Measurements from ENCODE around the gene APBA1. TPM values are rescaled to one million over a fixed set of nuclear protein-coding genes. Genes with fewer than 3 reads are reported as not detected.

Gene APBA1
- polyA plus RNA-seq, 3 donors: 1.6 TPM; not detected in 2

- WGBS (ENCODE audit: insufficient coverage): 80% methylated on average over 1 of the region's 5 CpGs
- Mint-ChIP-seq H3K4me1 (no peaks in the 10 kb centered on the region), H3K27me3 (ENCODE audit: low read depth in 3 of 3) (no peaks in the 10 kb centered on the region), H3K36me3 (no peaks in the 10 kb centered on the region), H3K27ac (no peak overlapping the region), H3K9me3 (peaks cover 0 to 2% (median 0%) of the 10 kb centered on the region in 7 donors), H3K4me3 (no peak overlapping the region)
- TF ChIP-seq CTCF (IDR thresholded peaks at IDR 0.05): no peak
- H4K20me1 ChIP-seq (ENCODE audit: insufficient read depth, low read length): no peaks in the 10 kb centered on the region
- no peak overlapping the region for H3K9ac ChIP-seq (ENCODE audit: insufficient read depth, low read length, poor library complexity, severe bottlenecking)
- H3K9me3 ChIP-seq (replicated peaks in 1 of 2; ENCODE audit: control insufficient read depth in 1 of 2, insufficient read depth in 1 of 2, low read length in 2 of 2): no peaks in the 10 kb centered on the region
- H2AFZ ChIP-seq (ENCODE audit: insufficient read depth, low read depth, low read length, poor library complexity, severe bottlenecking): no peak overlapping the region
- DNase-seq: no peak
- H3K36me3 ChIP-seq (replicated peaks in 1 of 2; ENCODE audit: control insufficient read depth in 1 of 2, insufficient read depth in 2 of 2, low read length in 2 of 2): no peaks in the 10 kb centered on the region
- no peaks in the 10 kb centered on the region for H3K4me1 ChIP-seq (ENCODE audit: control insufficient read depth in 1 of 2, insufficient read depth in 2 of 2, low read length in 2 of 2)
- intact Hi-C loops (cut with micrococcal nuclease): no loop called here
- no peak overlapping the region for H3K27ac ChIP-seq (ENCODE audit: low read depth in 1 of 2, low read length in 2 of 2)
- no peak overlapping the region for H3K4me3 ChIP-seq (replicated peaks in 1 of 3; ENCODE audit: low read depth in 2 of 3, low read length in 3 of 3)
- H3K79me2 ChIP-seq (ENCODE audit: insufficient read depth, low read length): no peaks in the 10 kb centered on the region
- no peak overlapping the region for H3K4me2 ChIP-seq (replicated peaks; ENCODE audit: extremely low read depth, low read length, poor library complexity, severe bottlenecking)
- no peaks in the 10 kb centered on the region for H3K27me3 ChIP-seq (ENCODE audit: control insufficient read depth in 2 of 2, insufficient read depth in 2 of 2, low read length in 2 of 2)
Measured at GRCh38 chr9:69603656-69604055, 68.5 kb downstream of the APBA1 start.

GRCh38 chr9:69602773-69603172 is 69.4 kb downstream of the APBA1 start:
- no peak for TF ChIP-seq CTCF (IDR thresholded peaks at IDR 0.05)

More at GRCh38 chr9:69602773-69603172, 69.4 kb downstream of the APBA1 start:
- H4K20me1 ChIP-seq (ENCODE audit: insufficient read depth, low read length): no peaks in the 10 kb centered on the region
- no peaks in the 10 kb centered on the region for H3K79me2 ChIP-seq (ENCODE audit: insufficient read depth, low read length)
- H3K9me3 Mint-ChIP-seq: peaks cover 0 to 2% (median 0%) of the 10 kb centered on the region in 7 donors
- H3K4me3 Mint-ChIP-seq: no peak overlapping the region
- no peak overlapping the region for H2AFZ ChIP-seq (ENCODE audit: insufficient read depth, low read depth, low read length, poor library complexity, severe bottlenecking)
- no peaks in the 10 kb centered on the region for H3K36me3 Mint-ChIP-seq
- H3K27me3 ChIP-seq (ENCODE audit: control insufficient read depth in 2 of 2, insufficient read depth in 2 of 2, low read length in 2 of 2): no peaks in the 10 kb centered on the region
- no peak for DNase-seq
- H3K27me3 Mint-ChIP-seq (ENCODE audit: low read depth in 3 of 3): no peaks in the 10 kb centered on the region
- intact Hi-C loops (cut with micrococcal nuclease): no loop called here
- H3K4me1 ChIP-seq (ENCODE audit: control insufficient read depth in 1 of 2, insufficient read depth in 2 of 2, low read length in 2 of 2): no peaks in the 10 kb centered on the region
- no peak overlapping the region for H3K9ac ChIP-seq (ENCODE audit: insufficient read depth, low read length, poor library complexity, severe bottlenecking)
- no peak overlapping the region for H3K27ac ChIP-seq (ENCODE audit: low read depth in 1 of 2, low read length in 2 of 2)
- H3K4me2 ChIP-seq (replicated peaks; ENCODE audit: extremely low read depth, low read length, poor library complexity, severe bottlenecking): no peak overlapping the region
- H3K4me3 ChIP-seq (replicated peaks in 1 of 3; ENCODE audit: low read depth in 2 of 3, low read length in 3 of 3): no peak overlapping the region
- no CpG with 5 or more reads among the region's 1 CpG for WGBS (ENCODE audit: insufficient coverage)
- no peaks in the 10 kb centered on the region for H3K9me3 ChIP-seq (replicated peaks in 1 of 2; ENCODE audit: control insufficient read depth in 1 of 2, insufficient read depth in 1 of 2, low read length in 2 of 2)
- no peak overlapping the region for H3K27ac Mint-ChIP-seq
- H3K4me1 Mint-ChIP-seq: no peaks in the 10 kb centered on the region
- no peaks in the 10 kb centered on the region for H3K36me3 ChIP-seq (replicated peaks in 1 of 2; ENCODE audit: control insufficient read depth in 1 of 2, insufficient read depth in 2 of 2, low read length in 2 of 2)
